T-helper 1 cell treated with Interleukin-12 subunit alpha and Interleukin-12 subunit beta and Interleukin-4 antibody, amounts not matched to agents 30 ng/mL and 1 ng/mL, for 36 hours (primary cell): ENCODE data around the gene DSCAML1. TPM values are rescaled to one million over a fixed set of nuclear protein-coding genes. Genes with fewer than 3 reads are reported as not detected.

Experiments used
- intact Hi-C: fragments of 100-400 bp; cut with micrococcal nuclease; formaldehyde crosslinking; loops from one replicate; pipeline ENCODE4 v1.15.1; 2024
- total RNA-seq: library from RNA; stranded (reverse); gene quantifications from 2 replicates; pipeline ENCODE4 v1.2.3, GENCODE V29; 2022

The DSCAML1 gene
- total RNA-seq, 1 donor from 2014 or later: 0.27 TPM

DNA sequence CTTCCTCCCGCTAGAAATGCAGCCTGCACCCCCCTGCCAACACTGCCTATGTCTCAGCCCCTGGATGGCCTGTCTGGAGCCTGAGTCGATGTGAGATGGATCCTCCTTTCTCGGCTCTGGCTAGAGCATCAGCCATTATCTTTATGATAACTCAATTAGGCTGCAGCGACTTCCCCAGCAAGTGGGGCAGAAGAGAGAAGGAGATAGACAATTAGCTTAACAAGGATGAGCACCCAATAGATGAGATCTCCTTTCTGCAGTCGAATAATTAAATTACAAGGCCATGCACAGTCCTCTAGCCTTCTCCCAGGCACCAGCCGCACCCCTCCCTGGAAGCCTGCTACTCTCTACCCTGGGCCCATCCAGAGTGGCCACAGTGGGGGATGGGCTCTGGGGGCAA, 290.0 kb downstream of the DSCAML1 start:
- intact Hi-C loops: no loop called here

GRCh38 chr11:117505285-117505970, 291.6 kb downstream of the DSCAML1 start:
- intact Hi-C loops: no loop called here

GRCh38 chr11:117502779-117503100, 294.3 kb downstream of the DSCAML1 start:
- intact Hi-C loops: no loop called here

DNA sequence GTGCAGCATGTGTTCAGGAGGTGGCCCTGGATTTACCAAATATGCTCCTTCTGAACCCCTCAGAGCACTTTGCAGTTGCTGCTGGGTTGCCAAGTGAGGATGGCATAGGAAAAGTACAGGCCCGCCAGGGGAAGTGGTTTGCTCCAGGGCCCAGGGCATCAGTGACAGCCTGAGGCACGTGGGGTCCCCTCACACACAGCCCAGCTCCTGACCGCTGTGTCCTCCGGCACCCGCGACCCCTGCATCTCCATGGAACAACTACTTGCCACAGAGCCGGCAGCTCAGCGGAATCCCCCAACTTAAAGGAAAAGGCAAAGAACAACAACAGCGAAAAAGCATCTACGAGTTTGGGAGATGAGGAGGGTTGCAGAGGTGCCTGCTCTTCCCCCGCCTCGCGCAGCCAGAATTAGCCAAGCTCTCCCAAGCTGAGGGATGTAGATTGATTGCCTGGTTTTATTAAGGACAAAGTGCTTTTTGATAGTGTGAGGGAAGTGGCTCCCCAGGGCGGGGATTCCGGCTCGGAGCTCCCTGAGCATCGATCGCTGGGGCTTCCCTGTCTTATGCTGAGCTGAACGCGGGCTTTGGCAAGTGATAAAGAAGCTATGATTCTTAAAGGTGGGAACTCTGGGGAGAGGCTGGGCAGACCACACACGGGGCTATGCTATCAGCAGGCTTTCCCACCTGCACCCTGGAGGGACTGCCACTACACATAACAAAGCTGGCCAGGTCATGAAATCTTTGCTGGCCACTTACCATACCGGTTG, 294.8 kb downstream of the DSCAML1 start:
- intact Hi-C loops: no loop called here

- intact Hi-C loops: no loop called here
Observed at GRCh38 chr11:117501237-117501898, 295.6 kb downstream of the DSCAML1 start.

DNA sequence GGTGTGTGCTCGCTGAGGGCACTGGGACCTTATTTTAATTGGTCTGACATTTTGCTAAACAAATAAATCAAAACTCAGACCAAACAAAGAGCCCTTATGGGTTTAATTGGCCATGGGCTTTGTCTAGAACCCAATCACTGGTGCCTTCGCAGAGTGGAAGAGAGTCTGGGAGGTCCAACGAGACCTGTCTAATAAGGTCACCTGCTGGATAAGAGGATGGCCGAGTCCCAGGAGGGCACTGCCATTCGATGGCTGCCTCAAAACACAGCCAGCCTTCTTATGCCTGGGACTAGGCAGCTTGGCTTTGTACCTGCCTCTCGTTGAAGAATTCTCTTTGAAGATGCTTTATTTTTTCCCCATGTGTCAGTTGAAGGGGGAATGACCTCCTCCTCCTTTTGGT, 298.2 kb downstream of the DSCAML1 start:
- intact Hi-C loops: no loop called here

- intact Hi-C loops: no loop called here
Observed at GRCh38 chr11:117497206-117497951, 299.6 kb downstream of the DSCAML1 start.

DNA sequence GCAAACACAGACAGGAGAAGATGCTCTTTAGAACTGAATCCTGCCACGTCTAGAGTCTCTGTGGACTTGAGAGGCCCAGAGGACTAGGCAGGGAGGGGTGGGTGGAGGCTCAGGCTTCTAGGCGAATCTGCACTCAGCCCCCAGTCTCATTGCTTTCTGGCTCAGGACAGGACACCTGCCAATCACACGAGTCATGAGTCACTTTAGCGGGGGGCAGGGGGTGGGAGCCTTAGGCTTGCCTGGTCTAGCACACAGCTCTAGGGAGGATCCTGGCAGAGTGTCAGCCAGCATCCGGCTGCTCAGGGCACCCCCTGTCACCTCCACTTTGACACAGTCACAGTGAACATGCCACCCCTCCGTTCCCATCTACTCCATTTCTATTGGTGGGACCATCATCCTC, 301.7 kb downstream of the DSCAML1 start:
- intact Hi-C loops: no loop called here

GRCh38 chr11:117492578-117493251, 304.3 kb downstream of the DSCAML1 start:
- intact Hi-C loops: no loop called here

GRCh38 chr11:117490911-117491310, 306.1 kb downstream of the DSCAML1 start:
- intact Hi-C loops: no loop called here

DNA sequence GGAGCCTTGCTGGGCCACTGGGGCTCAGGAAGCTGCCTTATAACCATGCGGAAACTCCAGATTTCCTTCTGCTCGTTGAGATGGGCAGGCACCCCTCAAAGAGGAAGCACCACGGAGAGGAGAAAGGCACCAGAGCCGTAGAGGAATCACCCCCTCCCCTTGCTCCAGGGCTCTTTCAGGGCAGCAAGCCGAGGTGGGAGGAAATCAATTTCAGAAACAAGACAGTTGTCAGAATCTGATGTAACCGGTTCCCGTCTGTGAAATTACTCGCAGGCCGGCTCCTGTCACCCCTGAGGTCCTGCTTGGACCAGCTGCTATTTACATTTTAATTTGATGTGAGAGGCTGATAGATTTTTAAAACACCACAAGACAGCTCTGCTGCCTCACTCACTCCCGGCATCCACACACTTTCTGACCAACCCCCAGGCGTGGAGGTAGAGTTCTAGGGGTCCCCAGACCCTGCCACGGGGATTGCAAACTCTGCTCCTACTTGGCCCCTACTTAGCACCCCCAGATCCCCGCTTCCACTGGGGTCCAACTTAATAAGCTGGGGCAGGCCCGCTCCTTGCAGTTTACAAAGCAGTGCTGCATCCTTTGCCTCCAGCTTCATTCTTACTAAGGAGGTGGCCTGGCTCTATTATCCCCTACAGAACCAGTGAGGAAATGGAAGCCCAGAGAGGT, 306.9 kb downstream of the DSCAML1 start:
- intact Hi-C loops: no loop called here

DNA sequence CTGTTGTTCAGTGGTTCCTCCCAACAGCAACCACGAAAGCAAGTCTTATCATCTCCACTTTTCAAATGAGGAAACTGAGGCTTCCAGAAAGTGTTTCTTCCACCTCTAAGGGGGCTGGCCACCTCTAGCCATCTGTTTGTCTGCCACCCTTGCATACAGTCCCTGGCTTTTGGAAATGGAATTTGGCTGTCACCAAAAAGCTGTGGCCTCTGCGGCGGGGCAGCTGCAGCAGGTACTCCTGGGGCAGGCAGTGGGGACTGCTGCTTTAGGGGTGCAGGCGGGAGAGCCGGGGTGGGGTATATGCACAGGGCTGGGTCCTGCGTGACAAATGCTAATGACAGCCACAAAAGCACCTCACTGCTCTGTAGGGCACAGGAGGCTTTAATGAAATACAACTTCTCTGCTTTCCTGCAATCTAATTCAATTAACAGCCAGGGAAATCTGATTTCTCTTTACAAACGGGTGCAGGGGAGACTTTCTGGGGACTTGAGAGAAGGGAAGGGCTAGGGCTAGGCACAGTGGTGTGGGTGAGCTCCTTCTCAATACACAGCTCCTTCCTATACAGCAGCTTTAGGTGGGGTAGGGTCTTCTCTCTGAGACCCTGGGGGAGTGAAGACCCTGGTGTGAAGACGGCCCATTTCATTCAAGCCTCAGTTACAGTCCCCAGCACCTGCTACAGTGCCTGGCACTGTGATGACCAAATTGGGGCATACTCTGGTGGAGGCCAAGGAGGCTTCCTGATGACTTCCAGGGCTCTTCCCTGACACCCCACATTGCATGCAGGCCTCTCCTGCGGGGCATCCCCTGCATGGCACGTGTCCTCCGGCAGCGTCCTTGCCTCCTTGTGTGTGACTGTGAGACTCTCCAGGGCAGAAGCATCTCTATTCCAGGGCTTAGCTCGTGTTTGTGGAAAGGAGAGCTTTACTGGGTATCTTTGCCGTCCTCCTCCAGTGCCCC, 307.7 kb downstream of the DSCAML1 start:
- intact Hi-C loops: no loop called here

DNA sequence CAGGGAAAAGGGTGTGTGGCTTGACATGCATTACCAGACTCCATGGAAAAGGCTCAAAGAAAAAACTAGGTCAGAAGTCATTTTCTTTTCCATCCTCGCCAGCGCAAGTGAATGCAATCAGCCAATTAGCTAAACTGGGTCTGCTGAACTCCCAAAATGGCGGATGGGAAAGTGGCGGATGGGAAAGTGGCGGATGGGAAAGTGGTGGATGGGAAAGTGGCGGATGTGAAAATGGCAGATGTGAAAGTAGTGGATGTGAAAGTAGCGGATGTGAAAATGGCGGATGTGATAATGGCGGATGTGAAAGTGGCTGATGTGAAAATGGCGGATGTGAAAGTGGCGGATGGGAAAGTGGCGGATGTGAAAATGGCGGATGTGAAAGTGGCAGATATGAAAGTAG, 311.0 kb downstream of the DSCAML1 start:
- intact Hi-C loops: no loop called here

- intact Hi-C loops: no loop called here
Observed at GRCh38 chr11:117484156-117484555, 312.9 kb downstream of the DSCAML1 start.

DNA sequence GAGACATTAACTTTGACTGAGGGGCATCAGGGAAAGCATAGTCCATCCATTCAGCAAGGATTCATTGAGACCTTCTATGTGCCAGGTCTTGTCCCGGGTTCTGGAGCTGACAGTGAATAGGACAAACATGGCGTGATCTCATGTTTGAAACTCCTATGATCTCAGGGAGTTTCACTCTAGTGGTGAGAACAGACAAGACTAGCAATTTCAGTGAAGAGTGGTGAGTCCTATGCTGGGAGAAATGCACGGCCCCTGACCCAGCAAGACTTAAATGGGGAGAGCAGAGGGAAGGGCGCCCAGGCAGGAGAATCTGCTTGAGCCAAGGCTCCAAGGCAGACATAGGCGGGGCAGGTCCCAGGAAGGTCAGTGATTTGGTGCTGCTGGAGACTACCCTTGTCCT, 313.6 kb downstream of the DSCAML1 start:
- intact Hi-C loops: no loop called here

GRCh38 chr11:117482881-117483280, 314.1 kb downstream of the DSCAML1 start:
- intact Hi-C loops: no loop called here

- intact Hi-C loops: no loop called here
Observed at GRCh38 chr11:117481885-117482284, 315.1 kb downstream of the DSCAML1 start.

DNA sequence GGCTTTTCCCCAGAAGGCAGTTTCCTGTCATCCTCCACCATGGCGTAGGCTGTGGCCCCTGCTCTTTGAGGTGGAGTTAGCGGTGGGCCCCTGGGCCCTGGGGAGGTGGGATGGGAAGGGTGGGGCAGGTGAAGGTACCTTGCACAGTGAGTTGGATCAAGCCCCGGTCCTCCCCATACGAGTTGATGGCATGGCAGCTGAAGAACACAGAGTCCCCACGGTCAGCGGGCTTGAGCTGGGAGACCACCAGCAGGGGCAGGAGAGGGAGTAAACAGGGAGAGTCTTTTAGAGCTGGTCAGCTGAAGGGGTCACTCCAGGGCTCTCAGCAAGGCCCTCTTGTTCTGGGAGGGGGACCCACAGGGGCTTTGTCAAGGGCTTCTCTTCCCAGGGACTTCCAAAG, 316.0 kb downstream of the DSCAML1 start:
- intact Hi-C loops: no loop called here

DNA sequence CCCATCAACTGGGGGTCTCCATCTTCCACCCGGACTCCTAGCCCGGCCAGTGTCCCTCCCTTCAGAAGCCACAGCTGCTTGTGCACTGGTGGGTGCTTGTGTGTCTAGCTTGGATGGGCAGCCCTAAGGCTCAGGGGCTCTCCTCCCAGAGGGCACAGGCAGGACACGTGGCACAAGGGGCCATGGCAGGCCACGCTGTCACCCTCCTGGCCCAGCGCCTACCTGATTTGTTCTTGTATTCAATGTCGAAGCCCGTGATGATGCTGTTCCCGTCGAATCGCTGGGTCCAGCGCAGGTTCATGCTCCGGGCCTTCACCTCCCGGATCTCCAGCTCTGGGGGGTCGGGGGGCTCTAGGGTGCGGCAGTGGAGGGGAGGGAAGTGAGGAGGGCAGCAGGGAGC, 316.8 kb downstream of the DSCAML1 start:
- intact Hi-C loops: no loop called here
